ENCODE data around the gene KDF1. TPM values are rescaled to one million over a fixed set of nuclear protein-coding genes. Genes with fewer than 3 reads are reported as not detected.

KDF1 gene
- total and polyA plus RNA-seq, 2 of the 13 experiments (the other 11 are each of a cell fraction or from before 2014, with no cell fraction given) = 1.9 to 4.9 TPM

DNA sequence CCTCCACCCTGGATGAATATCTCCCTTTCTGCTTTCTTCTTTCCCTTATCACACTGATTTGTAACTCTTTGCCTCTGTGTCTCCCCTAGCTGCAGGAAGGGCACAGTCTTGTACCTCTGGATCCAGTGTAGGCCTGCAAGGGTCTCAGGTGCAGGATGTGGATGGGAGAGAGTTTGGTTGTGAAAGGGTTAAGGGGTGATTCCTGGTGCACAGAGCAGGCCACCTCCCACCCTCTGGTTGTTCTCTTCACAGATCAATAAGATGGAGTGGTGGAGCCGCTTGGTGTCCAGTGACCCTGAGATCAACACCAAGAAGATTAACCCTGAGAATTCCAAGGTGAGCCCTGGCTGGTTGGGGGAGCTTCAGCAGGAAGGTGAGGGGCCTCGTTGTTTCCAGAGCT, 15.1 kb downstream of the KDF1 start (continued):
- no peak for TF ChIP-seq ZFP82 (CRISPR knock-in tag; IDR thresholded peaks at IDR 0.05; ENCODE audit: borderline replicate concordance)
- TF ChIP-seq HES4 (CRISPR knock-in tag; IDR thresholded peaks at IDR 0.05; ENCODE audit: borderline replicate concordance) = no peak
- TF ChIP-seq BHLHE40 (IDR thresholded peaks at IDR 0.05; ENCODE audit: low read length) = no peak
- TF ChIP-seq MEF2D (CRISPR knock-in tag; IDR thresholded peaks at IDR 0.05) = no peak
- TF ChIP-seq IRF2 (CRISPR knock-in tag; IDR thresholded peaks at IDR 0.05) = no peak
- TF ChIP-seq JUNB (CRISPR knock-in tag; IDR thresholded peaks at IDR 0.05; ENCODE audit: borderline replicate concordance) = no peak
- TF ChIP-seq FOXA1 (IDR thresholded peaks at IDR 0.05) = no peak
- no peak for TF ChIP-seq FOXA1 (CRISPR knock-in tag; IDR thresholded peaks at IDR 0.05)
- peak; percentile 20; the same call in 1 of the 2 replicates for TF ChIP-seq FOXP4 (CRISPR knock-in tag; IDR thresholded peaks at IDR 0.05)
- no peak for TF ChIP-seq ZNF83 (CRISPR knock-in tag; IDR thresholded peaks at IDR 0.05; ENCODE audit: borderline replicate concordance)
- TF ChIP-seq, protein P1, sequence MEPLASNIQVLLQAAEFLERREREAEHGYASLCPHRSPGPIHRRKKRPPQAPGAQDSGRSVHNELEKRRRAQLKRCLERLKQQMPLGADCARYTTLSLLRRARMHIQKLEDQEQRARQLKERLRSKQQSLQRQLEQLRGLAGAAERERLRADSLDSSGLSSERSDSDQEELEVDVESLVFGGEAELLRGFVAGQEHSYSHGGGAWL (CRISPR knock-in tag; IDR thresholded peaks at IDR 0.05) = no peak
- no peak for TF ChIP-seq NFIB (CRISPR knock-in tag; IDR thresholded peaks at IDR 0.05; ENCODE audit: borderline replicate concordance)
- TF ChIP-seq HNF4G (IDR thresholded peaks at IDR 0.05; ENCODE audit: borderline replicate concordance, low read depth, low read length) = peak; percentile 16; the same call in 1 of the 2 replicates
- no peak for TF ChIP-seq HNF4G (CRISPR knock-in tag; IDR thresholded peaks at IDR 0.05; ENCODE audit: borderline replicate concordance, low read depth)
- TF ChIP-seq ARID2 (CRISPR knock-in tag; IDR thresholded peaks at IDR 0.05; ENCODE audit: borderline replicate concordance) = no peak
- no peak for TF ChIP-seq ZNF614 (CRISPR knock-in tag; IDR thresholded peaks at IDR 0.05; ENCODE audit: borderline replicate concordance)
- TF ChIP-seq ZBTB14 (CRISPR knock-in tag; IDR thresholded peaks at IDR 0.05) = no peak
- TF ChIP-seq MIXL1 (CRISPR knock-in tag; IDR thresholded peaks at IDR 0.05) = no peak
- TF ChIP-seq THAP7 (CRISPR knock-in tag; IDR thresholded peaks at IDR 0.05) = no peak
- no peak for TF ChIP-seq THYN1 (CRISPR knock-in tag; IDR thresholded peaks at IDR 0.05; ENCODE audit: borderline replicate concordance, low read depth)
- TF ChIP-seq KLF9 (CRISPR knock-in tag; IDR thresholded peaks at IDR 0.05; ENCODE audit: low read depth) = no peak
- TF ChIP-seq ZNF784 (CRISPR knock-in tag; IDR thresholded peaks at IDR 0.05; ENCODE audit: borderline replicate concordance) = 0 out of 2 replicates have a peak, but pooled peaks have one; percentile 39
- TF ChIP-seq HIC2 (CRISPR knock-in tag; IDR thresholded peaks at IDR 0.05; ENCODE audit: low read depth) = no peak
- TF ChIP-seq ZNF333 (CRISPR knock-in tag; IDR thresholded peaks at IDR 0.05; ENCODE audit: borderline replicate concordance) = no peak
- no peak for TF ChIP-seq ARNTL (CRISPR knock-in tag; IDR thresholded peaks at IDR 0.05)
- TF ChIP-seq STAG1 (CRISPR knock-in tag; IDR thresholded peaks at IDR 0.05) = no peak; the same call in 1 of the 2 replicates
